Motor neuron (in vitro differentiated cells): ENCODE results near the gene EFR3B. TPM values are rescaled to one million over a fixed set of nuclear protein-coding genes. Genes with fewer than 3 reads are reported as not detected.

ENCODE experiments used
- ATAC-seq, 8 experiments: fragments of 200-7000 bp; cut with Tn5 transposase; replicated peaks in 6 of 8; 2 replicates each; pipeline ENCODE4 v1.8.0; 2021; ENCODE audit warnings: mild to moderate bottlenecking in 8 of 8, moderate library complexity in 8 of 8
- H3K27ac ChIP-seq, 2 donors: fragments of 250-450 bp; sonication (Bioruptor Pico); 2 replicates each; pipeline ENCODE4 v1.9.0; 2021; ENCODE audit warnings: antibody characterized with exemption in 2 of 2, mild to moderate bottlenecking in 2 of 2, moderate library complexity in 1 of 2
- H3K4me1 ChIP-seq, 2 donors: fragments of 250-450 bp; sonication (Bioruptor Pico); replicated peaks in 1 of 2; 2 replicates each; pipeline ENCODE4 v1.6.1; 2021; ENCODE audit warnings: antibody characterized with exemption in 2 of 2, mild to moderate bottlenecking in 2 of 2, moderate library complexity in 1 of 2
- H3K4me3 ChIP-seq, 5 donors: fragments of 250-450 bp; sonication (Bioruptor Pico); 2 replicates each; pipeline ENCODE4 v1.9.0; 2021; ENCODE audit warnings: antibody characterized with exemption in 5 of 5, mild to moderate bottlenecking in 5 of 5, moderate library complexity in 4 of 5
- WGBS, 10 experiments: fragments of 450-650 bp; shearing (Covaris generic); methylation state at CpG; one replicate each; pipeline ENCODE4 v1.0.0; 2022; 5-methylcytosine and 5-hydroxymethylcytosine counted together
- in situ Hi-C, 9 experiments: fragments of 400-800 bp; cut with MboI; loops; one replicate each; pipeline ENCODE4 v1.15.0; 2021; ENCODE audit warnings: low sequenced_read_pairs in 9 of 9, low pct_unique_long_range_greater_than_20kb in 2 of 9; ENCODE audit not compliant: unreplicated experiment in 9 of 9
- total RNA-seq, 8 experiments: library from RNA; unstranded; fragments of 300-600 nt; gene quantifications; 2 replicates each; pipeline versions ENCODE4 v1.2.3 to v1.2.4, GENCODE V29; 2022

Gene EFR3B
- total RNA-seq, 8 experiments from 2014 or later = 12.3 to 30.7 (median 21.1) TPM

DNA sequence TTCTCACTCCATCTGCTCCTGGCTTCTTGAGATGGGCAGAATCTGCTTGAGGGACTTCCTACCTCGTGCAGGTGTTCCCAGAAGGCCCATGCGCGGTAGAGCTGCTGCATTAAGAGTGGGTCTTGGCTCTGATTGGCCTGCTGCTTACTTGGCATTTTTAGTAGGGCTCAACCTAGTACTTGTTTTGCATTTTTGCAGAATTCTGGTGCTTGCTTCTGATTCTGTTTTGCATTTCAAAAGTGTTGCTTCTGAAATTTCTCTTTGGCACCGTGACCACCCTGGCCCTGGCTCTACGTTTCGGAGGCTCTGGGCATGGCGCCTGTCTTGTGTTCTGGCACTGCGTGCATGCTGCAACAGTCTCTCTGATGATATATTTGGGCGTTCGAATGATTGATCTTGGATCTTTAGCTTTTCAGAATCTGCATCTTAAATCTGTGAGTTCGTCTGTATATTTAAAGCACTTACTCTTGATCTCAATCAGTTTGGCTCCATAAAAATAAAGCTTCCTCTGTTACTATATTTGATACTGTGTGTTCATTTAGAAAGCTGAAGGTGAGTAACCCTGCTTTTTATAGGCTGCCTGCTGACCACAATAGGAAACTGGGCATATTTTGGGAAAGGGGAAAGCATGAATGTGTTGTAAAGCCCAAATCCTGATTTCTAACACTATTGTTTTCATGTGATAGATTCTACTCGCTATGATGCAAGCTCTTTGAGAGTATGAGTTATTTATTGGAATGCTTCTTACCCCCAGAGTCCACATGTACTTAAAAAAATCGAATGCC, 22.2 kb downstream of the EFR3B start:
- 8 to 93% (median 80%) methylated on average over 1 to 13 of the region's 13 CpGs for WGBS, 10 experiments
- no peak overlapping the region for H3K27ac ChIP-seq
- ATAC-seq = peak in 3 of 8 experiments; percentile 52 to 76 (median 73)
- in situ Hi-C loops = no loop called here
- no peak overlapping the region for H3K4me3 ChIP-seq
- peaks cover 4 to 12% of the 10 kb centered on the region in 2 donors for H3K4me1 ChIP-seq

- H3K4me1 ChIP-seq = peaks cover 4 to 12% of the 10 kb centered on the region in 2 donors
- ATAC-seq = no peak
- H3K27ac ChIP-seq = no peak overlapping the region
- no peak overlapping the region for H3K4me3 ChIP-seq
- 90 to 100% (median 97%) methylated on average over 1 to 2 of the region's 4 CpGs; no CpG with 5 or more reads in 6 of the 10 experiments for WGBS, 10 experiments
- in situ Hi-C loops = no loop called here
These were observed 23.9 kb downstream of the EFR3B start for GRCh38 chr2:25065768-25066167.

- no peak overlapping the region for H3K4me3 ChIP-seq
- H3K4me1 ChIP-seq = peaks cover 4 to 12% of the 10 kb centered on the region in 2 donors
- H3K27ac ChIP-seq = no peak overlapping the region
- WGBS, 10 experiments = 80 to 100% (median 100%) methylated on average over 1 to 2 of the region's 2 CpGs; no CpG with 5 or more reads in 2 of the 10 experiments
- in situ Hi-C loops = no loop called here
- ATAC-seq = no peak
These were observed 24.6 kb downstream of the EFR3B start for GRCh38 chr2:25066455-25066854.

DNA sequence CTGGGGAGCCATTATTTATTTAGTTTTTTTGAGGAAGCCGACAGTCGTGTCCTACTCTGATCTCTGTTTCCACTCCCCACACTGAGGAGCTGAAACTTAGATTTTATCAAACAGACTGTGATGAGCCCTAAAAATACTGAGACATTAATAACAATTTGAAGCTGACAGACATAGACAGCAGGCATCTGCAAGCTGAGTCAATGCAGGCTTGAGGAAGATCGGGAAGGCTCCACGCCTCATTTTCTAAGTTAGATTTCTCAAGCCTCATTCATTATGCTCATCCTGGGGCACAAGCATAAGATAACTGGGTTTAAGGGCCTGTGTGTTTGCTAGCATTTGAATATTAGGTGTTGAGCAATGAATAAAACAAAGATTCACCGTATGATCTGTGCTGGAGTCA, 26.3 kb downstream of the EFR3B start:
- Histone ChIP-seq H3K4me1 (peaks cover 0 to 6% of the 10 kb centered on the region in 2 donors), H3K4me3 (no peak overlapping the region), H3K27ac (no peak overlapping the region)
- 56 to 87% (median 74%) methylated on average over 1 to 5 of the region's 5 CpGs; no CpG with 5 or more reads in 3 of the 10 experiments for WGBS, 10 experiments
- ATAC-seq = peak in 5 of 8 experiments; percentile 21 to 68 (median 31)
- in situ Hi-C loops = no loop called here

- Histone ChIP-seq H3K4me3 (no peak overlapping the region), H3K4me1 (peaks cover 8 to 9% of the 10 kb centered on the region in 2 donors), H3K27ac (no peak overlapping the region)
- in situ Hi-C loops = no loop called here
- WGBS, 10 experiments = 68 to 100% (median 95%) methylated on average over 1 to 6 of the region's 8 CpGs; no CpG with 5 or more reads in 2 of the 10 experiments
- no peak for ATAC-seq
These were observed 30.1 kb downstream of the EFR3B start for GRCh38 chr2:25071966-25072365.

- H3K27ac ChIP-seq = no peak overlapping the region
- H3K4me3 ChIP-seq = no peak overlapping the region
- ATAC-seq = peak in 3 of 8 experiments; percentile 26 to 86 (median 41)
- 0 to 83% (median 40%) methylated on average over 1 of the region's 1 CpG; no CpG with 5 or more reads in 3 of the 10 experiments for WGBS, 10 experiments
- in situ Hi-C loops = no loop called here
- H3K4me1 ChIP-seq = peaks cover 10% of the 10 kb centered on the region in 2 donors
These were observed 30.7 kb downstream of the EFR3B start for GRCh38 chr2:25072606-25073005.

- 14 to 100% (median 93%) methylated on average over 1 to 5 of the region's 5 CpGs; no CpG with 5 or more reads in 1 of the 10 experiments for WGBS, 10 experiments
- H3K4me1 ChIP-seq = peaks cover 6 to 10% of the 10 kb centered on the region in 2 donors
- ATAC-seq = peak in 1 of 8 experiments; percentile 68
- no peak overlapping the region for H3K4me3 ChIP-seq
- H3K27ac ChIP-seq = no peak overlapping the region
- in situ Hi-C loops = no loop called here
These were observed 31.1 kb downstream of the EFR3B start for GRCh38 chr2:25073025-25073424.

GRCh38 chr2:25073914-25074313, 32.0 kb downstream of the EFR3B start:
- WGBS, 10 experiments = 80 to 100% (median 100%) methylated on average over 1 to 3 of the region's 4 CpGs; no CpG with 5 or more reads in 2 of the 10 experiments
- no peak overlapping the region for H3K4me3 ChIP-seq
- H3K4me1 ChIP-seq = peaks cover 4 to 10% of the 10 kb centered on the region in 2 donors
- H3K27ac ChIP-seq = no peak overlapping the region
- ATAC-seq = no peak
- in situ Hi-C loops = no loop called here

GRCh38 chr2:25074826-25075225, 33.0 kb downstream of the EFR3B start:
- no peak for ATAC-seq
- 91 to 100% (median 96%) methylated on average over 1 to 3 of the region's 3 CpGs; no CpG with 5 or more reads in 4 of the 10 experiments for WGBS, 10 experiments
- no peak overlapping the region for H3K27ac ChIP-seq
- H3K4me1 ChIP-seq = peaks cover 4 to 10% of the 10 kb centered on the region in 2 donors
- H3K4me3 ChIP-seq = no peak overlapping the region
- in situ Hi-C loops = no loop called here

GRCh38 chr2:25076749-25077148, 34.9 kb downstream of the EFR3B start:
- Histone ChIP-seq H3K4me3 (no peak overlapping the region), H3K27ac (no peak overlapping the region), H3K4me1 (peaks cover 4 to 10% of the 10 kb centered on the region in 2 donors)
- in situ Hi-C loops = no loop called here
- ATAC-seq = peak; percentile 10 to 94 (median 78)
- 10 to 57% (median 31%) methylated on average over 2 to 4 of the region's 5 CpGs; no CpG with 5 or more reads in 3 of the 10 experiments for WGBS, 10 experiments

GRCh38 chr2:25077789-25078169, 35.9 kb downstream of the EFR3B start:
- H3K27ac ChIP-seq = no peak overlapping the region
- in situ Hi-C loops = no loop called here
- 50 to 100% (median 93%) methylated on average over 1 to 2 of the region's 2 CpGs; no CpG with 5 or more reads in 2 of the 10 experiments for whole genome bisulfite sequencing, 10 experiments
- no peak for ATAC-seq
- peaks cover 4 to 10% of the 10 kb centered on the region in 2 donors for H3K4me1 ChIP-seq
- no peak overlapping the region for H3K4me3 ChIP-seq

GRCh38 chr2:25078170-25079049, 36.5 kb downstream of the EFR3B start:
- 33 to 89% (median 71%) methylated on average over 1 to 10 of the region's 16 CpGs for WGBS, 10 experiments
- Histone ChIP-seq H3K4me1 (peaks cover 4 to 10% of the 10 kb centered on the region in 2 donors), H3K4me3 (no peak overlapping the region), H3K27ac (no peak overlapping the region)
- in situ Hi-C loops = no loop called here
- peak in 7 of 8 experiments; percentile 8 to 78 (median 54) for ATAC-seq
